Activated gamma-delta T cell (primary cell): ENCODE results near the gene MIGA1.

ENCODE experiments used
- DNase-seq: peaks from one replicate; lab custom pipeline; 2025; lab: John Stamatoyannopoulos, UW

Gene MIGA1

GRCh38 chr1:77847621-77848080, 68.2 kb downstream of the MIGA1 start:
- no peak for DNase-seq

GRCh38 chr1:77850082-77850481, 70.6 kb downstream of the MIGA1 start:
- no peak for DNase-seq

GRCh38 chr1:77857552-77857951, 78.1 kb downstream of the MIGA1 start:
- no peak for DNase-seq

GRCh38 chr1:77858725-77859124, 79.3 kb downstream of the MIGA1 start:
- no peak for DNase-seq

- no peak for DNase-seq
Measured at GRCh38 chr1:77859248-77859647, 79.8 kb downstream of the MIGA1 start.

- DNase-seq, result no peak
Measured at GRCh38 chr1:77866296-77866695, 86.8 kb downstream of the MIGA1 start.

GRCh38 chr1:77872645-77873044, 93.2 kb downstream of the MIGA1 start:
- DNase-seq, result no peak

GRCh38 chr1:77873461-77873860, 94.0 kb downstream of the MIGA1 start:
- no peak for DNase-seq

GRCh38 chr1:77874804-77875445, 95.5 kb downstream of the MIGA1 start:
- no peak for DNase-seq

GRCh38 chr1:77876884-77877283, 97.4 kb downstream of the MIGA1 start:
- DNase-seq, result no peak

GRCh38 chr1:77881061-77881460, 101.6 kb downstream of the MIGA1 start:
- DNase-seq, result no peak

- no peak for DNase-seq
Measured at GRCh38 chr1:77882411-77882810, 103.0 kb downstream of the MIGA1 start.

- DNase-seq, result no peak
Measured at GRCh38 chr1:77888081-77888780, 108.8 kb downstream of the MIGA1 start, which contains the start of gene NEXN. Gene NEXN, plus strand, starts transcription at chr1:77888624. Its CDS starts 27,483 bp downstream, at chr1:77916107.

- DNase-seq, result no peak
Measured at GRCh38 chr1:77888781-77889642, 109.6 kb downstream of the MIGA1 start.

- no peak for DNase-seq
Measured at GRCh38 chr1:77889671-77890070, 110.2 kb downstream of the MIGA1 start.

GRCh38 chr1:77891200-77891599, 111.8 kb downstream of the MIGA1 start:
- DNase-seq, result no peak

- no peak for DNase-seq
Measured at GRCh38 chr1:77899647-77900320, 120.3 kb downstream of the MIGA1 start.

GRCh38 chr1:77900687-77901293, 121.3 kb downstream of the MIGA1 start:
- no peak for DNase-seq

- no peak for DNase-seq
Measured at GRCh38 chr1:77905603-77906002, 126.2 kb downstream of the MIGA1 start.

- DNase-seq, result no peak
Measured at GRCh38 chr1:77906019-77906545, 126.6 kb downstream of the MIGA1 start.

GRCh38 chr1:77906624-77907023, 127.2 kb downstream of the MIGA1 start:
- no peak for DNase-seq
